Measurements from ENCODE around the gene GLO1. TPM values are rescaled to one million over a fixed set of nuclear protein-coding genes. Genes with fewer than 3 reads are reported as not detected.

GLO1 gene
- total and polyA plus RNA-seq, 9 of the 15 experiments (the other 6 are each of a cell fraction or from before 2014, with no cell fraction given) = 155 to 331 (median 203) TPM

GRCh38 chr6:38639498-38640215 is 63.3 kb downstream of the GLO1 start, which contains the start of gene BTBD9 (continued):
- TF ChIP-seq E2F8 (IDR thresholded peaks at IDR 0.05; ENCODE audit: low read depth, partially characterized antibody) (peak; percentile 68), NR4A1 (CRISPR knock-in tag; IDR thresholded peaks at IDR 0.05) (no peak), NR4A1 (tag; IDR thresholded peaks at IDR 0.05) (peak; percentile 73; the same call in 1 of the 2 replicates), SMC3 (conservative IDR thresholded peaks at IDR 0.05; ENCODE audit: insufficient read depth, low read depth, low read length) (0 out of 2 replicates have a peak, but pooled peaks have one; percentile 4), ZBTB17 (CRISPR knock-in tag; IDR thresholded peaks at IDR 0.05) (no peak; the same call in 1 of the 2 replicates), NR2C2 (CRISPR knock-in tag; IDR thresholded peaks at IDR 0.05) (no peak), NR2C2 (tag; IDR thresholded peaks at IDR 0.05) (peak; percentile 65), ZNF212 (CRISPR knock-in tag; IDR thresholded peaks at IDR 0.05) (no peak), ZBTB34 (CRISPR knock-in tag; IDR thresholded peaks at IDR 0.05) (no peak), FOXM1 (IDR thresholded peaks at IDR 0.05; ENCODE audit: low read depth) (no peak), FOXM1 (CRISPR knock-in tag; IDR thresholded peaks at IDR 0.05; ENCODE audit: low read depth) (peak; percentile 73; the same call in 1 of the 2 replicates), SRF (CRISPR knock-in tag; IDR thresholded peaks at IDR 0.05) (no peak), LARP7 (IDR thresholded peaks at IDR 0.05) (no peak), MIER1 (IDR thresholded peaks at IDR 0.05; ENCODE audit: low read depth) (no peak), ZBTB49 (CRISPR knock-in tag; IDR thresholded peaks at IDR 0.05; ENCODE audit: borderline replicate concordance) (no peak), HCFC1 (IDR thresholded peaks at IDR 0.05; ENCODE audit: low read depth, low read length) (peak; percentile 30), ID3 (CRISPR knock-in tag; IDR thresholded peaks at IDR 0.05) (no peak), ID3 (tag; IDR thresholded peaks at IDR 0.05) (peak; percentile 23; the same call in 1 of the 2 replicates), ARID3A (IDR thresholded peaks at IDR 0.05; ENCODE audit: borderline replicate concordance, low read depth, low read length) (no peak), FOXJ2 (tag; IDR thresholded peaks at IDR 0.05) (peak; percentile 35; the same call in 1 of the 2 replicates)
